ENCODE measurements around the gene SYNJ2.

DNA sequence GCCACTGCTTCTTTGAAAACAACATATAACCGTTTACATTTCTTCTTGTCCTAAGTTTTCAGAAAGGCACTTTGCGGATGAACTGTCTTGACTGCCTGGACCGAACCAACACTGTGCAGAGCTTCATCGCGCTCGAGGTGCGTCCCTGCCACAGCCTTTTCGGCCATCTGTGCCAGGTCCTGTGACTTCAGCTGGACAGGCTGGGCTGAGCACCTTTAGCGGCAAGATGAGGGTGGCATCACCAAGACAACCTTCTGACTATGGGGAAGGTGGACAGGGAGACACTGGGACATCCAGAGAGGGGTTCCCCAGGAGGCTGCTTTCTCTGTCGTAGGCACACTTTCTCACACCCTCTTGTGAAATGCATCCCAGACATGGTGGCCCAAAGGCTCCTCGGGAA lies 82.1 kb downstream of the SYNJ2 start:
- TF ChIP-seq SIN3A (IDR thresholded peaks at IDR 0.05; ENCODE audit: borderline replicate concordance, insufficient read depth, low read depth, low read length): no peak
- TF ChIP-seq, protein P1, sequence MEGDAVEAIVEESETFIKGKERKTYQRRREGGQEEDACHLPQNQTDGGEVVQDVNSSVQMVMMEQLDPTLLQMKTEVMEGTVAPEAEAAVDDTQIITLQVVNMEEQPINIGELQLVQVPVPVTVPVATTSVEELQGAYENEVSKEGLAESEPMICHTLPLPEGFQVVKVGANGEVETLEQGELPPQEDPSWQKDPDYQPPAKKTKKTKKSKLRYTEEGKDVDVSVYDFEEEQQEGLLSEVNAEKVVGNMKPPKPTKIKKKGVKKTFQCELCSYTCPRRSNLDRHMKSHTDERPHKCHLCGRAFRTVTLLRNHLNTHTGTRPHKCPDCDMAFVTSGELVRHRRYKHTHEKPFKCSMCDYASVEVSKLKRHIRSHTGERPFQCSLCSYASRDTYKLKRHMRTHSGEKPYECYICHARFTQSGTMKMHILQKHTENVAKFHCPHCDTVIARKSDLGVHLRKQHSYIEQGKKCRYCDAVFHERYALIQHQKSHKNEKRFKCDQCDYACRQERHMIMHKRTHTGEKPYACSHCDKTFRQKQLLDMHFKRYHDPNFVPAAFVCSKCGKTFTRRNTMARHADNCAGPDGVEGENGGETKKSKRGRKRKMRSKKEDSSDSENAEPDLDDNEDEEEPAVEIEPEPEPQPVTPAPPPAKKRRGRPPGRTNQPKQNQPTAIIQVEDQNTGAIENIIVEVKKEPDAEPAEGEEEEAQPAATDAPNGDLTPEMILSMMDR (IDR thresholded peaks at IDR 0.05): no peak
